Daoy (cell line): ENCODE data around the gene KLRC3. TPM values are rescaled to one million over a fixed set of nuclear protein-coding genes. Genes with fewer than 3 reads are reported as not detected.
"Not testable (repeated sequence)": the region's sequence is repeated elsewhere in the genome, so short reads cannot be mapped to it uniquely, and the experiment has no call there.

Experiments
- DNase-seq: peaks from one replicate; pipeline ENCODE4 v3.0.0-alpha.2; 2015; ENCODE audit warnings: low read depth
- total RNA-seq: library from RNA; depleted of rRNA; stranded (reverse); fragments of >200 nt; shearing (Covaris generic); gene quantifications from 2 replicates; pipeline ENCODE4 v1.2.3, GENCODE V29; 2014

The KLRC3 gene
- total RNA-seq, 1 experiment from 2014 or later, result not detected

DNA sequence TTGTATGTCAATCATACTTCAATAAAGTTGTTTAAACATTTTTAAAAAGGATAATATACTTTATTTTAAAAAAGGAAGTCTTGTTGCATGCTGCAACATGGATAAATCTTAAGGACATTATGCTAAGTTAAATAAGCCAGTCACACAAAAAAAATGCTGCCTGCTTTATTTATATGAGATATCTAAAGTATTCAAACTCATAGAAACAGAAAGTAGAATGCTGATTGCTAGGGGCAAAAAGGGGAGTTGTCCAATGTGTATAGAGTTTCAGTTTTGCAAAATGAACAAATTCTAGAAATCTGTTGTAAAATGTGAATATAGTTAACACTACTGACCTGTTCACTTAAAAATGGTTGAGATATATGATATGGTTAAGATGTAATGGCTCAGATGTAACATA lies 19.6 kb downstream of the KLRC3 start:
- no peak for DNase-seq

DNA sequence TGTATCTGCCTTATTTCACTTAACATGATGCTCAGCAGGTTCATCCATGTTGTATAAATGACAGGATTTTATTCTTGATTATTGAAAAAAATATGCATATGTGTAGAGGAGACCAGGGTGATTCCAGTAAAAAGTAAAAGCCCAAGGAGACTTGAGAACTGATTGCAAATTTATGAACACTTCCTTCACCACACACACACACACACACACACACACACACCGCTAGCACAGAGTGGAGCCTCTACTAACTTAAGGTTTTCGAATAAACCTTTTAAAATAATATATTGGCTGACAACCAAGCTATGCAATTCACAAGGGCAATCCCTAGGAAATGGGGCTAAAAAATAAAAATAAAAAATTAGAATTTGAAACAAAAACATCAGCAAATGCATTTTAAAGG lies 22.2 kb downstream of the KLRC3 start:
- DNase-seq, result no peak

DNA sequence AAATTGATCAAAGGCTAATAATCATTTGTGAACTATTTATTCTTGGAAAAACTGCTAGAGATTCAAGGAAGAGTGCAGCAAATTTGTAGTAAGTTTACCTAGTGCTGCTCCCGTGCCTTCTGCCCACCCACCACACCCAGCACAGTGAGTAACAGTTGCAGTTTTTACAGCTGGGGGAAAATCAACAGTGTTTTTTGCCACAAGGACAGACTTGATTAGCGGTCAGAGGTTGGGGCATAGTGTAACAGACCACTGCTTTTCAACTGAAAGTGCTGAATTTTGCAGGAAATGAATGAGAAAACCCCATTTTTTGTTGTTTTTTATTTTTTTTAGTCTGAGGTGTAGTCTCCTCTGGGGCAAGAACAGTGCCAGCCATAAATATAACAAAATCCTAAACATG lies 23.1 kb downstream of the KLRC3 start:
- DNase-seq, result no peak

DNA sequence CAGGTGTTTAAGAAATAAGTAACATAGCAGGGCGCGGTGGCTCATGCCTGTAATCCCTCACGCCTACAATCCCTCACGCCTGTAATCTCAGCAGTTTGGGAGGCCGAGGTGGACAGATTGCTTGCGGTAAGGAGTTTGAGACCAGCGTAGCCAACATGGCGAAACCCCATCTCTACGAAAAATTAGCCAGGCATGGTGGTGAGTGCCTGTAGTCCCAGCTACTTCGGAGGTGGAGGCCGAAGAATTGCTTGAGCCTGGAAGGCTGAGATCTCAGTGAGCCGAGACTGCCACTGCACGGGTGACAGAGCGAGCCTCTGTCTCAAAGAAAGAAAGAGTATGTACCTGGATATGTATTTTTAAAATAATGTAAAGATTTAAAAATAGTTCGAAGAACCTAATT lies 24.2 kb downstream of the KLRC3 start:
- DNase-seq, result not testable (repeated sequence)

DNA sequence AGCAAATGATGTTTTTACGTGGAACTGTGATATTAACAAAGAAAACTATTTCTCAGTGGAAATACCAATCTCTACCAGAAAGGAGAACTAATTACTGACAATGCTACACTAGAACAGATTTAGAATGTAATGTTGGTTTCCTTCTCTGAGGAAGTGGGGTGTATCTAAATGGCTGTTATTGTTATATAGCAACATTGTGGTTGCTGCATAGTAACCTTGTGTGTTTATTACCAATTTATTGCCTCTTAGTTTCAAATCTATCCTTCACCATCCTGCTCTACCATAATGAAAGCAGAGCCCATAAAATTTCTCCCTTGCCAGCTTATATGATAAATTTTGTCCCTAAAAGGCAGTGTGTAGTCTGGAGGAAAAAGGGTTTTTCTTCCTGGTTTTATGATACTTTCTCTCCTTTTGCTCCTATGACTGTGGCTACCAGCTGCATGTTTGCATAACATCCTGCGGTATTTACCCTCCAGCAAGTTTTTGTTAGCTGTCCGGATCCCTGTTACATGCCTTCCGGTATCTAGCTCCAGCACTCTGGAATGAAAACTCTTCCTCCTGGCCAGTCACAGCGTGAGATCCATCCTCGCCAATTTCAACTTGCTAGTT lies 24.9 kb downstream of the KLRC3 start:
- DNase-seq, result peak; percentile 69

DNA sequence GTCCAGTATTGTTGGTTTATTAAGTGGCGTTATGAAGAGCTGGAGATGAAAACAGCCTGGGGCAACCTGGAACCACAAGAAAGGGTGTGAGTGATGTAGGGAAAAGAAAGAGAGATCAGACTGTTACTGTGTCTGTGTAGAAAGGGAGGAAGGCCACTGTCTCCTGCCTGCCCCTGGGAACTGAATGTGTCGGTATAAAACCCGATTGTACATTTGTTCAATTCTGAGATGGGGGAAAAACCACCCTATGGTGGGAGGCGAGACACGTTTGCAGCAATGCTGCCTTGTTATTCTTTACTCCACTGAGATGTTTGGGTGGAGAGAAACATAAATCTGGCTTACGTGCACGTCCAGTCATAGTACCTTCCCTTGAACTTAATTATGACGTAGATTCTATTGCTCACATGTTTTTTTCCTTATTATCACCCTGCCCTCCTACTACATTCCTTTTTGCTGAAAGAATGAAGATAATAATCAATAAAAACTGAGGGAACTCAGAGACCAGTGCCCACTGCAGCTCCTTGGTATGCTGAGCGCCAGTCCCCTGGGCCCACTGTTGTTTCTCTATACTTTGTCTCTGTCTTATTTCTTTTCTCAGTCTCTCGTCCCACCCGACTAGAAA lies 25.8 kb downstream of the KLRC3 start:
- not testable (repeated sequence) for DNase-seq

DNA sequence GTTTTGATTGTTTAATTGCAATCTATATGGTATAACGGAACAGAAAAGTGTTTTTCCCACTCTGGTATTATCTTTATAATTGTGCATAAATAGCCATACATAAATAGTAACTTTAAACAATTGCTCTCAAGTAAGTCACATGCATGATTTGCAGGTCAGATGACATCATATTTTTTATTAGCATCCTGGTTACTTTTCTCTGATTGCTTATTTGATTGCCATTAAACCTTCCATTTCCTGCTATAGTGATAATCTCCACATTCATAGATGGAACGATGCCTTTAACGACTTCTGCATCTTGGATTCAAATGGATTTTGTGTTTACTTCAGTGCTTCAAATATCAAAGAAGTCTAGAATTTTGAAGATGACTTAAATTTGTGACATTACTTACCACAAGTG lies 27.1 kb downstream of the KLRC3 start:
- DNase-seq, result no peak

DNA sequence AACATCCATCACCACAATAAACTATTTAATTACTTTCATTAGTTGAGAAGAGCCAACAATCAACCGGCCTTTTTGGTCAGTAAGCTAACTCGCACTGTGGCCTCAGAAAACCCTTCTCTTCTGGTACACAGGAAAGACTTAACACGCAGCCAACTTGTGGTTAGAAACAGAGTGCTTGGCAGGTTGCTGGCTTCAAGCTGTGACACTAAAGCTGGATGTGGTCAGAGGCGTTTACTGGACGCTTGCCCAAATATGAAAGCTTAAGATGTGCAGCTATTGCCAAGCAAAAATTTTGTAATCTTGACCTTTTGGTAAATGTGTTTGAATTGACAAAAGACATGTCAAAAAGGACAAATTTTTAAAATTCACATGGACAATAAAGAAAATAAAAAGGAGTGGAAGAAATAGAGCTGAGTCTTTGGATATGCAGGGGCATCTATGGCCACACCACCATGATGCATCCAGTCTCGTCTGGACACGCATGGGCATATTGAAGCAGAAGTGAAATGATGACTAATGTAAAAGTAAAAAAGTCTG lies 27.9 kb downstream of the KLRC3 start:
- DNase-seq, result peak; percentile 75

DNA sequence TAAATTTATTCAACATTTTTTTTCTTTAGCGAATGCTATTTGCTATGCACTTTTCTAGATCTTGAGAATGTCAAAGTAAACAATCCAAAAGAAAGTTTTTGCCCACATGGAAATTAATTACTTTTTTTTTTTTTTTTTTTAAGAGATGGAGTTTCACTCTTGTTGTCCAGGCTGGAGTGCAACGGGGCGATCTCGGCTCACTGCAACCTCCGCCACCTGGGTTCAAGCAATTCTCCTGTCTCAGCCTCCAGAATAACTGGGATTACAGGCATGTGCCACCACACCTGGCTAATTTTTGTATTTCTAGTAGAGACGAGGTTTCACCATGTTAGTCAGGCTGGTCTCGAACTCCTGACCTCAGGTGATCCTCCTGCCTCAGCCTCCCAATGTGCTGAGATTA lies 29.4 kb downstream of the KLRC3 start:
- DNase-seq, result not testable (repeated sequence)

DNA sequence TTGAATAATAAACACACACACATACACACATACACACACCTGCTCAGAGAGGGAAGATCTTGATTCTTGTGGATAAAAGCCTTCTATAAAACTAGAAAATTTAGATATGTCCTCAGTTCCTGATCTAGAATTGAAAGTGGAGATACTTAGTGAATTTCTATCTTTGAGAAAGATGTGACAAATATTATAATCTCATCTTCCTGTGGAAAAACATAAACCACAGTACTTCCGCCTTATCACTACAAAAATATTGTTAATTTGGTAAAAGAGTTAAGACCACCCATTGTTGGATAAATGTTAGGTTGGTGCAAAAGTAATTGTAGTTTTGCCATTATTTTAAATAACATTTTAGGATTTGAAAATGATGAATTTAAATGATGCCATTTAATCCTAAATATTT lies 30.5 kb downstream of the KLRC3 start, which contains the start of gene KLRK1:
TSS of gene KLRK1 (minus strand) at position 138 of the 400 bp plus-strand sequence. CDS start 1,231 bp downstream, outside the sequence.
- DNase-seq, result no peak

DNA sequence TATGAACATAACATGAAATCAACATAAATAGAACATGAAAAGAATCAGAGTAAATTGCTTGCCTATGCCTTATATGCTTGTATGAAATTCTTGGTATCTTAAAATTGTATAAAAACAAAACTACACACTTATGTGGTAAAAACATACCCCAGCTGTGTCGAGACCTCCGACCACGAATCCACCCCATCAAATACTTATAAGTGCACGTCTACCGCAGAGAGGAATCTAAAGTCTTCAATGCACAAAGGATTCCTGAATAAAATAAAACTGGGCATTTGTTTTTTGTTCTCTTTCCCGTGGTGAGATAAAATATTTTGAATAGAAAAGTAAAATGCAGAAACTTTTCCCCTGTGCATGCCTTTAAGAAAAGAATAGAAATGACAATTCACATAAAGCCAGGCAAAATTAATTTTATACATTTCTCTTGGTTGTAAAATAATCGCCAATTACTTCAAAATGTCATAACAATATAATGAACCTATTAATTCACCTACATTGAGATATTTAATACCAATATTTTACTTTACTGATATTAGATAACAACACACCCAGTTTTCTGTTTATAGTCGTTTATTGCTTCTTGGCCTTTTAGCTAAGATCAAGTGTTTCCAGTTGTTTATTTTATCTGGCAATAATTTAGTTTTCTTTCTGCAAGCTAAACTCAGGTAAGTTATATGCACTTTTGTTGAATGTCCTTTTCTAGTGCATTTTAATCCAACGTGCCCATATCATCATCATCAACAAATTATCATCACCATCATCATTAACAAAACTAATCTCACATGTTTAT lies 31.6 kb downstream of the KLRC3 start:
- no peak for DNase-seq

DNA sequence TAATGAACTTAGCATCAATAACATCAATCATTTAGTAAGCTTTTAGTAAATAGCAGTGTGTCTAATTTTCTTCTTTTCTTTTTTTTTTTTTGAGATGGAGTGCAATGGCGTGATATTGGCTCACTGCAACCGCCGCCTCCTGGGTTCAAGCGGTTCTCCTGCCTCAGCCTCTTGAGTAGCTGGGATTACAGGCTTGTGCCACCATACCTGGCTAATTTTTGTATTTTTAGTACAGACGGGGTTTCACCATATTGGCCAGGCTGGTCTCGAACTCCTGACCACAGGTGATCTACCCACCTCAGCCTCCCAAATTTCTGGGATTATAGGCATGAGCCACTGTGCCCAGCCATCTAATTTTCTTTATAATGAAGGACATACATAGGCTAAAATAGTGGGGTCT lies 32.9 kb downstream of the KLRC3 start:
- not testable (repeated sequence) for DNase-seq

DNA sequence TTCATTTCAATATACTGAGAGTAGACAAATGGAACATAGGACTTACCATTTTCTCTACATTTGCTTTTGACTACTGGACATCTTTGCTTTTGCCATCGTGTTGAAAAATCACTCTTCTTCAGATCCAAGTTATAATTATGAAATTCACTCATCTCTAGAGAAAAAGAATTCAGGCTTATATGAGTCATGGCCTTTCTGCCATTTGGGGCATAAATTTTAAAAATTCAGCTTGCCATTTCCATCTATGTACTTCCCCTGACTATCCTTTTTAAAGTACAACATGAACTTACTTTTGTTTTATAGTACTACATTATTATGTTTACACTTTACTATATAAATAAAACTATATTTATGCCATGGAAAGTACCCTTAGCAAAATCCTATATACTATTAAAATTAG lies 33.5 kb downstream of the KLRC3 start:
- DNase-seq, result no peak

DNA sequence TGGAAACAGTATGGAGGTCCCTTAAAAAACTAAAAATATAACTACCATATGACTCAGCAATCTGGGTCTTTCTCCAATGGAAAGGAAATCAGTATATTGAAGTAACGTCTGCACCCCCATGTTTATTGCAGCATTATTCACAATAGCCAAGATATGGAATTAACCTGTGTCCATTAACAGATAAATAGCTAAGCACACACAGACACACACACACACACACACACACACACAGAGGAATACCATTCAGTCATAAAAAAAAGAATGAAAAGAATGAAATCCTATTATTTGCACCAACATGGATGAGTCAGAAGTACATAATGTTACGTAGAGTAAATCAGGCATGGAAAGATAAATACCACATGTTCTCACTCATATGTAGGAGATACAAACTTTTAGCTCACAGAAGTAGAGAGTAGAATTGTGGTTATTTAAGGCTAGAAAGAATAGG lies 35.2 kb downstream of the KLRC3 start:
- peak; percentile 46 for DNase-seq

DNA sequence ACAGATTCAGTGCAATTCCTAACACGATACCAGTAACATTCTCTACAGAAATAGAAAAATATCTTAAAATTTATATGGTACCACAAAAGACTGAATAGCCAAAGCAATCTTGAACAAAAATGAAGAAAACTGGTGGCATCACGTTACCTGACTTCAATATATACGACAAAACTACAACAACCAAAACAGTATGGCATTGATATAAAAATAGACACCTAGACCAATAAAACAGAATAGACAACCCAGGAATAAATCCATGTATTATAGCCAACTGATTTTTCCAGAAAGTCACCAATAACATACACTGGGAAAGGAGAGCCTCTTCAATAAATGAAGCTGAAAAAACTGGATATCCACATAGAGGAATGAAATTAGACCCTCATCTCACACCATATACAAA lies 36.2 kb downstream of the KLRC3 start:
- no peak for DNase-seq

DNA sequence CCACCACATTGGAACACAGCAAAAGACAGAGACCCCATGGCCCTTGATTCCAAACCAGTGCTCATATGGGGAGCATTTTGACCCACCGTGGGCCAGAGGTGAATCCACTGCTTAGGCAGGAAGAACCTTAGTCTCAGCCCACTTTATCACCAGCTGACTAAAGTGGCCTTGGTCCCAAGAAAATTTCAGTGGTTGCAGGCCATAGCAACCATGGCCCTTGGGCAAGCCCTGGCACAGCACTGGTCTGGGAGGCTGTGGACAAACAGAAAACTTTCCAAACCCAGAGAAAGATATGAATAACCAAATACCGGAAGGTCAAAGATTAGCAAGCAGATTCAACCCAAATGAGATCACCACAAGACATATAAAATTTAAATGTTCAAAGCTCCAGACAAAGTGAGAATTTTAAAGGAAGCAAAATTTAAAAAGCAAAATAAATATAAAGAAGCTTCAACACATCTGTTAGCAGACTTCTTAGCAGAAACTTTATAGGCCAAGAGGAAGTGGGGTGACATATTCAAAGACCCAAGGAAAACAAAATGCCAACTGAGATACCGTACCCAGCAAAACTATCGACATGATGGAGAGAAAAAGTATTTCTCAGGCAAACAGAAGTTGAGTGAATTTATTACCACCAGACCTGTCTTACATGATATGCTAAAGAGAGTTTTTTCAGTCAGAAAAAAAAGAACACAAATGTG lies 38.3 kb downstream of the KLRC3 start:
- no peak for DNase-seq

DNA sequence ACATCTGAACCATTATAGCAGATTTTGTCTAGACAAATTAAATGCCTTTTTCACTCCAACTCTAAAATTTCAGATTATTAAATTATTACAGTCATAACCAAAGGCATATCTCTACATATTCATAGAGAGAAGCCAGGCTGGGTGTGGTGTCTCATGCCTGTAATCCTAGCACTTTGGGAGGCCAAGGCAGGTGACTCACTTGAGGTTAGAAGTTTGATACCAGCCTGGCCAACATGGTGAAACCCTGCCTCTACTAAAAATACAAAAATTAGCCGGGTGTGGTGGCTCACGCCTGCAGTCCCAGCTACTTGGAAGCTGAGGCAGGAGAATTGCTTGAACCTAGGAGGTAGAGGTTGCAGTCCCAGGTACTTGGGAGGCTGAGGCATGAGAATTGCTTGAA lies 41.7 kb downstream of the KLRC3 start:
- DNase-seq, result peak; percentile 21

DNA sequence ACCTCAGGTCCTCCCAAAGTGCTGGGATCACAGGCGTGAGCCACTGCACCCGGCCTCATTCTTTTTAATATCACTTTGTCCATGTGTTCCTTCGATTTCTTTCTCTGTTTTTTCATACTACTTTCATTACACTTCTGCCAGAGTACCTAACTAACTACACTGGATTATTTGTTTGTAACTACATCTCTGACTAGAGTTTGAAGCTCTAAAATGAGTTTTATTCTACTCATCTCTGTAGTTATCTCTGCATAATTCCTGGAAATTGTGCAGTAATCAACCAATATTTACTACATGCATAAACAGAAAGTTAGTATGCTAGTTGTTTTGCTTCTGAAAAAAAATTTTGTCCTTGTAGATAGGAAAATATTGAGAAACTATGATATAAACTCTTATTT lies 45.8 kb downstream of the KLRC3 start:
- DNase-seq, result no peak

DNA sequence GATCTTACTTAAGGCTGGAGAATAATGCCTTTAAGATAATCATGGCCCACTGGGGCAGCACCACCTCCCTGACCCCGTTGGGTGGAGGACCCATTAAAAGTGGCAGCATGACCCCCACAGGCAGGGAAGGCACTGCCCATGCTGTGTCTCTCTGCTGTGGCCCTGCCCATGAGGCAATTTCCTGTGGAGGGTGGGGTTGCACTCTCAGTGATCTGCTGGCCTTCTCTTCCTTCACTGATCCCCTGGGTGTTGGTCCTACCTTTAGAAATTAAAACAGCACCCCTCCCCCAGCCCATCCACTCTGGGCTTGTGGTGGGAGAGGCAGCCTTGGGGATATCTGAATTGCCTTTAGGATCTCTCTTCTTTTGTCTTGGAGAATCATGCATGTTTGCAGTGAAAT lies 47.8 kb downstream of the KLRC3 start:
- no peak for DNase-seq

DNA sequence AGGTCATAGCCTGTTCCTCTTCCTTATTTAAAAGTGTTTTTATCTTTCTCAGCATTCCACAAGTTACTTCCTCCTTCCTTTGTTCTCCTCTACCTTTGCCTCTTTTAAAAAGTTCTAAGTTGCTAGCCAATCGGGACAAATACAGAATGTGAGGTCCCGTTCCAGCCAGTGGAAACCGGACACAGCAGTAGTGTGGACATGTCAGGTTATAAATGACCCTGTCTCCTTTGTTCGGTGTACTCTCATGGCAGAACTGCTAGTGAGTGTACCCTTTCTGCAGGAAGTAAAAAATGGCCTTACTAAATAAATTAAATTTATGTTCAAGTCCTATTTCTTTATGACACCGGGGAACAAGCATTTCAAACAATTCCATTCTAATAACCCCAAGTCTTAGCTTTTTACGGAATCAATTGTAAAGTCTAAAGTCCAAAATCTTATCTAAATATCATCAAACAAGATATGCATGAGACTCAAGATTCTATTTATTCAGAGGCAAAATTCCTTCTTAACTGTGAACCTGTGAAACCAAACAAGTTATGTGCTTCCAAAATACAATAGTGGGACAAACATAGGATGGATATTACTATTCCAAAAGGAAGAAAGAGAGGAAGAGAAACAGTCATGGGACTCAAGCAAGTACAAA lies 48.4 kb downstream of the KLRC3 start:
- not testable (repeated sequence) for DNase-seq
